HG02571 (cell line): ENCODE measurements around the gene ARID5A.
"Not testable (repeated sequence)": the region's sequence is repeated elsewhere in the genome, so short reads cannot be mapped to it uniquely, and the experiment has no call there.

ENCODE experiments used
- ATAC-seq: cut with Tn5 transposase; IDR thresholded peaks from one replicate; pipeline ENCODE4 v1.9.1; 2021; ENCODE audit warnings: mild to moderate bottlenecking, moderate library complexity; ENCODE audit not compliant: unreplicated experiment

The ARID5A gene

GRCh38 chr2:96536445-96537065 is at the start of gene ARID5A:
Gene ARID5A (plus strand): TSS chr2:96536752. CDS start chr2:96536827, 75 bp downstream.
- peak; percentile 45 for ATAC-seq

- no peak for ATAC-seq
These were observed 47.3 kb upstream of the ARID5A start for GRCh38 chr2:96489261-96489660.

GRCh38 chr2:96489663-96490062 is 46.9 kb upstream of the ARID5A start:
- ATAC-seq, result no peak

GRCh38 chr2:96491860-96492497 is 44.6 kb upstream of the ARID5A start:
- no peak for ATAC-seq

- no peak for ATAC-seq
These were observed 43.5 kb upstream of the ARID5A start for GRCh38 chr2:96493072-96493471.

GRCh38 chr2:96494188-96494587 is 42.4 kb upstream of the ARID5A start:
- ATAC-seq, result no peak

- no peak for ATAC-seq
These were observed 40.4 kb upstream of the ARID5A start for GRCh38 chr2:96495982-96496629.

GRCh38 chr2:96498021-96498431 is 38.5 kb upstream of the ARID5A start:
- ATAC-seq, result no peak

- ATAC-seq, result not testable (repeated sequence)
These were observed 37.9 kb upstream of the ARID5A start for GRCh38 chr2:96498611-96499010.

GRCh38 chr2:96499061-96499960 is 37.2 kb upstream of the ARID5A start:
- ATAC-seq, result no peak

GRCh38 chr2:96500385-96501066 is 36.0 kb upstream of the ARID5A start:
- ATAC-seq, result no peak

GRCh38 chr2:96501471-96501874 is 35.1 kb upstream of the ARID5A start:
- no peak for ATAC-seq

GRCh38 chr2:96501886-96502810 is 34.4 kb upstream of the ARID5A start:
- no peak for ATAC-seq

GRCh38 chr2:96502891-96503636 is 33.5 kb upstream of the ARID5A start:
- ATAC-seq, result no peak

GRCh38 chr2:96503637-96504243 is 32.8 kb upstream of the ARID5A start:
- no peak for ATAC-seq

GRCh38 chr2:96505231-96505889 is 31.2 kb upstream of the ARID5A start, which contains the start of gene NEURL3:
Gene NEURL3 (minus strand): TSS chr2:96505357. CDS start chr2:96505286, 71 bp downstream.
- ATAC-seq, result no peak

GRCh38 chr2:96506016-96506906 is 30.3 kb upstream of the ARID5A start:
- no peak for ATAC-seq
